ENCODE measurements around the gene LCE1F.

LCE1F gene, protein sequence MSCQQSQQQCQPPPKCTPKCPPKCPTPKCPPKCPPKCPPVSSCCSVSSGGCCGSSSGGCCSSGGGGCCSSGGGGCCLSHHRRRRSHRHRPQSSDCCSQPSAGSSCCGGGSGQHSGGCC

DNA sequence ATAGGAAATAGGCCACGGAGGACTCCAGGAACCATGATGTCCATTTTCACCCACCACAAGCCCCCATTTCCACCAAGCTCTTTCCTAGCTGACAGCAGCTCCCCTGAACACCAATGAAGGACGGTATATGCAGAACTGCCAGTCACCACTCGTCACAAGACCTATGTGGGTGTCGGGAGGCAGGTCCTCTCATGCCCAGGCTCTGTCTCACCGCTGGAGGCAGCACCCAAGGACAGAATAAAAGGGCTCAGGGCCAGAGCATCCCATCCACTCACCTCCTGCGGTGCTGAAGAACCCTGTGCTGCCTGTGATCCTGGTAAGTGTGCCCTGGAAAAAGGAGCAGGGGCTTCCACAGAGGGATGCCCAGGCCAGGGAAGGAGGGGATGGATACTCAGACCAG, at the start of gene LCE1F:
TSS of gene LCE1F (plus strand) at position 266 of the 400 bp plus-strand sequence. CDS start 1,232 bp downstream, outside the sequence.
- DNase-seq, result no peak

DNA sequence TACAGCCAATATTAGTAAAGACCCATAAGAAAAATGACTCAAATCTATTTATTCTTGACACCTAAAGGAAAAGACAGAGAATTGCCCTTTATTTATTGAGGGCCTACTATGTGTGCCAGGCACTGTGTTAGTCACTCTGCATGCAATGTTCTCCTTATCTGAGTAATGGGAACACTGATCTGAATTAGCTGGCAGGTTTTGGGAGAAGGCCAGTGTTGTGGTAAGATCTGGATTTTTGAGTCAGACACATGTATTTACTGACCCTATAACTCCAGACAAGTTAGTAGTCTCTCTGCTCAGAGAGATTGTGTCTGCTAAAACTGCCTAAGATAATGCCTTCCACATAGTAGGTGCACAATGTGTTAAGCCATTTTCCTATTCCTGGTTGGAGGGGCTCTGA, 49.7 kb upstream of the LCE1F start:
- DNase-seq, result no peak

DNA sequence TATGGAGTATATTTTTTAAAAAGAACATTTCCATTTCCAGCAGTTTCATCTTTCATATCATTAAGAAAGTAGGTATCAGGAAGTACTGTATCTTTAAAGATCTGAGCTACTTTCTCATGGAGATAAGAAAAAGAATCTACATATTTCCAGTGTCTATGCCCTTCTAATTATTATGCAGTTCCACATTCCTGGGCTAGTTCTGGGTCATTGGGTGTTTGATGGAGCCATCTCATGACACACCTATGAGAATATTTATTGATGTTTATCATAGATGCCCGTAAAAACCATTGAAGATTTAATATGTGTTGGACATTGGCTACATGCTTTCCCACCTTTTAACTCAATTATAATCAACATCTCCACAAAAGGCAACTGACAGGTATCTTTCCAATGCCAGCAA, 46.0 kb upstream of the LCE1F start:
- DNase-seq, result no peak

DNA sequence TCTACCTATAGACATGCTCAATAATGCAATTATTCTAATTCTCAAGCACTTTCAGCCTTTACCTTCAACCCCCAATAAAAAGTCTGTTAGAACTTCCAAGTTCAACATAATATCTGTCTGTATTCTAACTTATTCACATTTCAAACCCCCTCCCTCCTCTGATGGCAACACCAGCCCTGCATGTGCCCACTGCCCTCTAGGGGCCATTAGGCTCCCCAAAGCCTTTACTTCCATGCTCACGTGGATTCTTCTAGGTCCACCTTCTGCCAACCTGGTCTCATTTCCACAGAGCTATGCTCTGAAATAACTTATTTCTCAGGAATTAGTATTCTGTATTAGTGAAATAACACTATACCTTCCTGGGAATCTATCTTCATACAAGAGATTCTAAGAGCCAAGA, 39.3 kb upstream of the LCE1F start:
- DNase-seq, result no peak

DNA sequence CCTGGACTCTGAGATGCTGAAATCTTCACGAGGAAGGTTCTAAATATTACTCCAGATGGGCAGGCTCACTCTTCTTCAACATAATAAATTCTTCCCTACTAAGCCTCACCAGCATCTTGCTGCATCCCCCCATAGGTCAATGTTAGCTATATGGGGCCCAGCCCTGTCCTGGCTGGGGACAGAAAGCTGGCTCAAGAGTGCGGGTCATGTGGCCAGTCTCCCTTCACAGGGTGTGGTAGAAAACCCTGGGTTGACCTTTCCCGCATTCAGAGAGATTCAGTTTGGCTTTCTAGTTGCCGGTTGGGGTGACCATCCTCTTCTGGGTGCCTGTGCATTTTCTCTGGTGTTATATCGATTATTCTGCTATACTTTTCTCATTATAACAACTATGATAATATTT, 36.9 kb upstream of the LCE1F start:
- no peak for DNase-seq

DNA sequence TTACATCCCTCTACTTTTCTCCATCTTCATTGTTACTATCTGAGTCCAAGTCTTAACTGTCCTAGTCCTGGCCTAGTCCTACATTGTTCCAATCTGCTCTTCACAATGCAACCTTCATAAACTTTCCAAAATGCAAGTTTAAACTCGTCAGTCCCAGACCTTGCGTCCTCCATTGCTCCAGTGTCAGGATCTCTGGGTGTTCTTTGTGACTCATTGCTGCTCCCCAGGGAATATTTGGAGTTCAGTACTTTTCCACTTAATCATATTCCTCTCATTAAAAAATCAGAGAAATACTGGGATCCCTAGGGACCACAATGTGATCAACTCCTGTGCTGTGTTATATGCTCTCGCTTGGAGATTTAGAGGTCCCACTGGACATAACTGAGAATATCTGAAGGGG, 35.1 kb upstream of the LCE1F start:
- DNase-seq, result no peak

DNA sequence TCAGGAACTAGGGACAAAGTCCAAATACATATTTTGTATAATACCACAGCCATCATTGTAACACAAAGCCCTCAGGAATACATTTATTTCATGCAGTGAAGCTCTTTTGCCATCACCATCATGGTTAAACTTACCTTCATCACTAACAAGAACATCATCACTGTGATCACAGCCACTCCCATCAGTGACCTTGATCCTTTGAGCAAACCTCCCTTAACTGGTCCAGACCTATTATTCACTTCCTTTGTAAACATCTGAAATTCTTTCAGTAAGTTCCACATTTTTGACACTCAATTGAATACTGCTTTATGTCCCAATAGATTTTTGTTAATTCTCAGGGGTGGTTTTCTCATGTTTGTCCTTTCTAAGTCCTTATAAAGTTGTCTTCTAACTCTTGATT, 33.3 kb upstream of the LCE1F start:
- no peak for DNase-seq

DNA sequence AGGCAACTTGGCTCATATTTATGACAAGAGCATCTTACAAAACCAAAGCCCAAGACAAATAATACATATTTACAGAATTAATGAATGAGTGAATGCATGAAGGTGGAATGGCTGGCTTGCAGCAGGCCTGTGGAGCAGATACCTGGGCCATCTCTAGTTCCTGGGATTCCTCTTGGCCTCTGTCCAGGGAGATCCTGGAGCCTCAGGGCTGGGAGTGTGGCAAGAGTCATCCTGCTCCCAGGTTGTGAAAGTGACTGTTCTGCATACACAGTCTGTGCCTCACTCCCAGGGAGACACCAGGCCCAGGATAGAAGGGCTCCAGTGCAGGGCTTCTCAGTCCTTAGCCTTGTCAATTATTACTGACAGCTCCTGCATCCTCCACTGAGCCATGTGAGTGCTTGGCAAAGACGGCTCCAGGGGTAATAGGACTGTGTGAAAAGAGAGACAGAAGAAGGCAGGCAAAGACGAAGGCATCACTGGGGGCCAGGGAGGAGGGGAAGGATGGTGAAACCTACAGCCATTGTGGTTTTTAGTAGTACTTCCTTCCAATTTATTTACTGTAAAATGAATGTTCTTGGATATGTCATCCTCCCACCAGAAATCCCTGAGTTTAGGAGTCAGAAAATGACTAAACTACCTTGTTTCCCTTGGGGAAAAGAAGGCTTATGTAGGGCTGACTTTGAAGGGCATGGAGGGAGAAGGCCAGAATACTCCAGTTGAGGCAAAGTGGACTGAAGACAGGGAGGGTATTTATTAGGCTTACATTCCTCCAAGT, 31.4 kb upstream of the LCE1F start:
- no peak for DNase-seq

DNA sequence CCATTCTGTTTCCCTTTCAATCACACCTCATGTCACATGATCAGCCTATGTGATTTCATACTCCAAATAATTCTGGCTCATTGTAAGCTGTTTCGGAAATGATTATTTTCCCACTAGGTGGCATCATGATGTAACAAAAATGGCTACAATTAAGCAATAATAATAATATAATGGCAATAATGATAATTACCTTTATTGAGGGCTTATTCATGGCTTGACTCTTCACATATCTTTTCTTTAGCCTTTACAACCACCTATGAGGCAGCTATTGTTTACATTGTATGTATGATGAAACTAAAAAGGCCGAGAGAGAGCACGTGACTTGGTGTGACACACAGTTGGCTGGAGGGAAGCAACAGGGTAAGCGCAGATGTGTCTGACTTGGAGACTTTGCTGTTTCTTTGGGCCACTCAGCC, 29.6 kb upstream of the LCE1F start:
- no peak for DNase-seq

DNA sequence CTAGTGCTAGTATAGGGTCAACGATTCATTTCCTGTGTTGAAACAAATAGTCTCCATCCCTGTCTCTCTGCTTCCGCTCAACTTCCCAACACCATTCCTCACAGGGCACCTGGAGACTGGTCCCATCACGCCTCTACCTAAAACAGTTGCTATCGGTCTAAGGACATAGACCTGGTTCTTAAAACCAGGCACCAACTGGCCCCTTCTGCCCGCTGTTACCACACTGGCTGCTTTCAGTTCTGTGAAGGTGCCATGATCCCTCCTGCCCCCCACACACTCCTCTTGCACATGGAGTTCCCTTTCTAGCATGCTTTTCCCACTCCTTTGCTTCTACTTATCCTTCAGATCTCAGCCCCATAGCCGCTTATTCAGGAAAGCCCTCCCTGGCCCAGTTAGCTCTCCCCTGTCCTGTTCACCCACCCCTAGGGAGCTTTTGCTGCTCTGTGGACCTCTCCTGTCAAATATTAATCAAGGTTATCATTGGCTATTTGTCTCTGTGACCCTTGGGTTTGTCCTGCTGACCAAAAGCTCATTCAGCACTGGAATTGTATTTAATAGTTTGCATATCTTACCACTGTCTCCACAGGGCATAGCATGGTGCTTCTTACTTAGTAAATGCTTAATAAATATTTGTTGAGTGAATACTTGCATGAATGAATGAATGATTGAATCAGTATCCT, 29.0 kb upstream of the LCE1F start:
- DNase-seq, result no peak

DNA sequence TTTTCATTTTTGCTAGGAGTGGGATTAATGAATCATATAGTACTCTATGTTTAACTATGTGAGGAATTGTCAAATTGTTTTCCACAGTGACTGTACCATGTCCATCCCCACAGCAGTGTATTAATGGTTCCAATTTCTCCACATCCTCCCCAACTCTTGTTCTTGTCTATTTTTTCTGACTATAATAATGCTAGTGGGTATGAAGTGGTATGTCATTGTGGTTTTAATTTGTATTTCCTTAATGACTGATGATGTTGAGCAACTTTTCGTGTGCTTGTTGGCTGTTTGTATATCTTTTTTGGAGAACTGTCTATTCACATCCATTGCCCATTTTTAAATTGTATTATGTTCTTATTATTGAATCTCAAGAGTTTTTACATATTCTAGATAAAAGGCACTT, 27.1 kb upstream of the LCE1F start:
- DNase-seq, result no peak

DNA sequence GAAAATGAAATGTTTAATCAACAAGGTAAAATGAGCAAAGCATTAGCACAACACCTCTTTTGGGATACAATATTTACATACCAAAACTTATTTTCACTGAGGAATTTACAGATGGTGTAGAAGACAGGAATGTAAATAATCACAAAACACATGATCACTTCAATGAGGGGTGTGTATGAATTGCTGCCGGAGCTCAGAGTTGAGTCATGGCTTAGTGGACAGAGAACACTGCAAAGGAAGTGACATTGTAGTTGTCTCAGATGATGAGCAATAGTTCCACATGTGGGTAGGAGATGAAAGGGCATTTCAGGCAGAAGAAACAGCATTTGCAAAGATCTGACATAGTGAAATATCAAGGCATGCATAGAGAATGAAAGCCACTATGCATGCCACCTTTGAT, 22.7 kb upstream of the LCE1F start:
- DNase-seq, result no peak

DNA sequence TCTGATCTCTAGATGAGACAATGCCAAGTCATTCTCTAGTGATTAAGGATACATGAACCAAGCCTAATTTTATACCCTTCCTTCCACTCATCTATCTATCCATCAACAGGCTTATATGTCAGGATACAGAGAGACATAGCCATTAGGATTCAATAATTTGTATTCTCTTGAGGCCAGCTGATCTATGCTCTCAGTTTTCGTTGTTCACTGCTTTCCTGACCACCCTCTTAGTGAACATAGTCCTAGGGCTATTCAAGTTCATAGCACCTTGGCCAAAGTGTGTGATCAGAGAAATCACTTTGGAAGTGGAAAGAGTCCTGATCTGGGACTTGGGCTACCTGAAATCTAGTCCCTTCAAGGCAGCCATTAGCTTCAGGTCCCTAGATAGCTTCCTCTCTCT, 21.4 kb upstream of the LCE1F start:
- DNase-seq, result no peak

DNA sequence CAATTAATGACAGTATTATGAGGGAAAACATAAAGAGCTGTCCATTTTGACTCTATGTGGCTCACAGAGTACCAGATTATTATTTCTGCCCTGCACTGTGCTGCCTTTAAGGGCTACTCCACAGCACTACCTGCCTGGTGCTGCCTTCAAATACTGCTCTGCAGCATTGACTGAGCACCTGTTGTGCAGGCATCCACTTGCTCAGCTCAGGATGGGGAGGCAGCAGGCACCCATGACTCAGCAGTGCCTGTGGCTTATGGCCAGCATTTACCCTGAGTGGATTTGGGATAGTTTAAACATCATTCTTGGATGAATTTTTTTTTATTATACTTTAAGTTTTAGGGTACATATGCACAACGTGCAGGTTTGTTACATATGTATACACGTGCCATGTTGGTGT, 18.1 kb upstream of the LCE1F start:
- no peak for DNase-seq

DNA sequence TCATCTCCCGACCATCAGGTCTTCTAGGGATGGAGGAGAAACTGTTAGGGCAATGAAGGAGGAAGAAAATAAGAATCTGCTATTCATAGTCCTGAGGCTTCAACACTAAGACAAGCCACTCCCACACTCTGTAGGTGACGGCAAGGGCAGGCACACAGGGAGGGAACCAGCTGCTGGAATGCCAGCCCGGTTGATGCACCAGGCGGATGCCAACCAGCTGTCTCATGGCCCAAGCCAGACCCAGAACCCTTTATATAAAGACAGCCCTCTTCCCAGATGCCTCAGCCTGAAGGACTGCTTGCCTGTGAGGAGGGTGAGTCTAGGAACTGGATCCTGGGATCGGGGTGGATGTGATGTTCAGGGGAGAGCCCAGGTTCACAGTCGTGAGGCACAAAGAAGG, 17.2 kb upstream of the LCE1F start, which contains the start of gene KPRP:
TSS of gene KPRP (plus strand) at position 279 of the 400 bp plus-strand sequence. CDS start 1,564 bp downstream, outside the sequence.
- no peak for DNase-seq

DNA sequence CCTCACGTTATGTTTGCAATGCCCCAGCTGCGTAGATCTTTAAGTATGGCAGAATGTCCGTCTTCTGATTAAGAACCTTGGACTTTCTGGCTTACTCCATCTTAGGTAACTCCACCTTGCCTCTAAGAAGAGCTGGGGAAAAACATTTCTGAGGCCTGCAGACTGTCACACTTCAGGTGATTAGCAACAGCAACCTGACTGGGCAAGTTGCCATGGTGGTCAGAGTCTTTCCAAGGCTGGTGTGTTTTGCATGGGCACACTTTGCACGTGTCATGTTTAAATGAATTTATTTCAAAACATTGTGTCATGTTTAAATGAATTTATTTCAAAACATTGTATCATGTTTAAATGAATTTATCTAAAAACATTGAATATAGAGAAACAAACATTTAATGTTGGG, 16.3 kb upstream of the LCE1F start:
- DNase-seq, result no peak

DNA sequence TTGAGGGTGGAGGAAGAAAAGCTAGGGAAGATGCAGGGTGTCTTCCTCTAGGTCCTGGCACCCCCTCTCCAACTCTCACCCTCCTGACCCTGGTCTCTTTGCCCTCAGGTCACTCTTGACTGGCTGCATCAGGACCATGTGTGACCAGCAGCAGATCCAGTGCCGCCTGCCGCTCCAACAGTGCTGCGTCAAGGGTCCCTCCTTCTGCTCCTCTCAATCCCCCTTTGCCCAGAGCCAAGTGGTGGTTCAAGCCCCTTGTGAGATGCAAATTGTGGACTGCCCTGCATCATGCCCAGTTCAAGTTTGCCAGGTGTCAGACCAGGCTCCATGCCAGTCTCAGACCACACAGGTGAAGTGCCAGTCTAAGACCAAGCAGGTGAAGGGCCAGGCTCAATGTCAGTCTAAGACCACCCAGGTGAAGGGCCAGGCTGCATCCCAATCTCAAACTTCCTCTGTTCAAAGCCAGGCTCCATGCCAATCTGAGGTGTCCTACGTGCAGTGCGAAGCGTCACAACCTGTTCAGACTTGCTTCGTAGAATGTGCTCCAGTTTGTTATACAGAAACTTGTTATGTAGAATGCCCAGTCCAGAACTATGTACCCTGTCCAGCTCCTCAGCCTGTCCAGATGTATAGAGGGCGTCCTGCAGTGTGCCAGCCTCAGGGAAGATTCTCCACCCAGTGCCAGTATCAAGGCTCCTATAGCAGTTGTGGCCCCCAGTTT, 15.3 kb upstream of the LCE1F start:
- DNase-seq, result no peak

DNA sequence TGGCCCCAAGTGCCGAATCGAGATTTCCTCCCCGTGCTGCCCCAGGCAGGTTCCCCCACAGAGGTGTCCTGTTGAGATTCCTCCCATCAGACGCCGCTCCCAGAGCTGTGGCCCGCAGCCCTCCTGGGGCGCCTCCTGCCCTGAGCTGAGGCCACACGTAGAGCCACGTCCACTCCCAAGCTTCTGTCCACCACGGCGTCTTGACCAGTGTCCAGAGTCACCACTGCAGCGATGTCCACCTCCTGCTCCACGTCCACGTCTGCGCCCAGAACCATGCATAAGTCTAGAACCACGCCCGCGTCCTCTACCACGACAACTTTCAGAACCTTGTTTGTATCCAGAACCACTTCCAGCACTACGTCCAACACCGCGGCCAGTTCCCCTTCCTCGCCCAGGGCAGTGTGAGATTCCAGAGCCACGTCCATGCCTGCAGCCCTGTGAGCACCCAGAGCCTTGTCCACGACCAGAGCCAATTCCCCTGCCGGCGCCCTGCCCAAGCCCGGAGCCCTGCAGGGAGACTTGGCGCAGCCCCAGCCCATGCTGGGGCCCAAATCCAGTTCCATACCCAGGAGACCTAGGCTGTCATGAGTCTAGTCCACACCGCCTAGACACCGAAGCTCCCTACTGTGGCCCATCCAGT, 14.3 kb upstream of the LCE1F start:
- no peak for DNase-seq

DNA sequence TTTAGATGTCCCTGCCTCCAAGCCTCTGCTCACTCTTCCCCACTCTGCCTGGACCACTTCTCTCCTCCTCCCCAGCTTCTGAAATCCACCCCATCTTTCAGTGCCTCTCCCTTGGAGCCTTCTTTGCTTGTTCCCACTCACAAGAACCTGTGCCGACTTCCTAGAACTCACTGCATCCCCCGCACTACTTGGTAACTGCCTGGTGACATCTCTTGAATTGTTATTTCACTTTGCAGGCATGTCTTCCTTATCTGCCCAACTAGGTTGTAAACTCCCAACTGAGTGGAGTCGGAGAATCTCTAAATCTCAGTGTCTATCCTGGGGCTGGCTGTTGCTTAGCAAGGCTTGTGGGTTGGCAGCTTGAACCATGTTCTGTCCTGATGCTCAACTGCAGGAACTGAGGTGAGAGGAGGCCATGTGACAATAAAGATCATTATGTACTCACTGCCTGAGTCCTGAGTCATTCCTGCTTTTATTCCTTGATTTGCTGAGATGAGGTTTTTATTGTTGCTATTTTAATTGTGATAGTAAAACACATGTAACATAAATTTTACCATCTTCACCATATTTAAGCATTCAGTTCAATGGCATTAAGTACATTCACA, 13.2 kb upstream of the LCE1F start:
- DNase-seq, result no peak

DNA sequence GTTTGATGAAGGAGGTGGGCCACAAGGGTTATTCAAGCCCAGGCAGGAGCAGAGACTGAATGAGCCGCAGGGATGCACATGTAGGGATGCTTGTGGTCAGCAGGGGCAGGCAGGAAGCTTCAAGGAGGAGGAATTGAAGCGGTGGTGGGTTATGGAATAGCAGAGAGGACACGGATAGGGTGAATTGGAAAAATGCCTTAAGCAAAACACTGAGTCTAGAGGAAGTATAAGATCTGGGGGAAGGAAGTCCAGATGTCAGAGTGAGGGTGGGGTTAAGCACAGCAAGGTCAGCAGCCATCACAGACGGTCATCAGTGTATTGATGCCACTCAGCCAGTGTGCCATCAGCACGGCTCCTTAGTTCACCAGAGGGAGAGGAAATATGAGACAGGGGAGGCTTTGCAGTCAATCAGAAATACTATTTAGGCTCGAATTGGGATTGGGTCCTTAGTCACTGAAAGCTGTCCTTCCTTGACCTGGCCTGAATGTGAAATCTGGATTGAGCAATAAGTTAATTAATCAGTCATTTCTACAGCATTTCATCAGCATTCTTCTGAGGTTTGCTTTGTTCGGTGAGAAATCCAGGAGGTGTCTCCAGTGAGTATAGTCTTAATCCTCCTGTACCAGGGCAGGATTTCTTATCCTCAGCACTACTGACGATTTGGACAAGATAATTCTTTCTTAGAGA, 6.0 kb upstream of the LCE1F start:
- DNase-seq, result no peak

DNA sequence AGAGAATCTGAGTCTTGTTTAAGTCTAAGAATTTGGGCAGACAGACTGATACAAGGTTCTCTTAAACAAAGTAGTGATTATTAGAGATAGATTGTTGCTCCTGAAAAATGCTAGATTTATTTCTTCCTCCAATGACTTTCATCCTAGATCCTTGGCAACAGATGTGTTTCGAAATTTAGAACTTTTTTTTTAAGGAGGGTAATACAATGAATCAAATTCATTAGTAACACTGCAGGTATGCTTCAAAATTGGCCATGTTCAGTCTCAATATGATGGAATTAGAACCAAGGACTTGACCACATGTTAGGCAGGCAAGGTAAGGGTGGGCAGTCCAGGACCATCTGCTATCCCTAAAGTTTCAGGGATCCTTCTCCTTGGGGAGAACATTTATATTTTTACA, 4.5 kb upstream of the LCE1F start:
- no peak for DNase-seq

DNA sequence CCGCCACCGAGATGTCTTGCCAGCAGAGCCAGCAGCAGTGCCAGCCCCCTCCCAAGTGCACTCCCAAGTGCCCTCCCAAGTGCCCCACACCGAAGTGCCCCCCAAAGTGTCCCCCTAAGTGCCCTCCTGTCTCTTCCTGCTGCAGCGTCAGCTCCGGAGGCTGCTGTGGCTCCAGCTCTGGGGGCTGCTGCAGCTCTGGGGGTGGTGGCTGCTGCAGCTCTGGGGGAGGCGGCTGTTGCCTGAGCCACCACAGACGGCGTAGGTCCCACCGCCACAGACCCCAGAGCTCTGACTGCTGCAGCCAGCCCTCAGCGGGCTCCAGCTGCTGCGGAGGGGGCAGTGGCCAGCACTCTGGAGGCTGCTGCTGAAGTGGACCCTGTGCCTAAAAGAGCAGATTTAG, 1.4 kb downstream of the LCE1F start:
- DNase-seq, result no peak
